WTC11 (cell line): Measurements from ENCODE around the gene DHRSX.

Experiments
- CBFB ChIP-seq: sonication (generic); formaldehyde crosslinking; IDR thresholded peaks from 2 replicates; pipeline ENCODE4 v1.8.1; 2022; ENCODE audit warnings: mild to moderate bottlenecking, low read depth, missing genetic modification reagents
- TF ChIP-seq, protein P1 (sequence below): fragments of 200-600 bp; IDR thresholded peaks from 2 replicates; pipeline ENCODE4 v1.8.0; 2022; ENCODE audit warnings: antibody characterized with exemption

- no peak for TF ChIP-seq CBFB (CRISPR knock-in tag)
- TF ChIP-seq, protein P1, sequence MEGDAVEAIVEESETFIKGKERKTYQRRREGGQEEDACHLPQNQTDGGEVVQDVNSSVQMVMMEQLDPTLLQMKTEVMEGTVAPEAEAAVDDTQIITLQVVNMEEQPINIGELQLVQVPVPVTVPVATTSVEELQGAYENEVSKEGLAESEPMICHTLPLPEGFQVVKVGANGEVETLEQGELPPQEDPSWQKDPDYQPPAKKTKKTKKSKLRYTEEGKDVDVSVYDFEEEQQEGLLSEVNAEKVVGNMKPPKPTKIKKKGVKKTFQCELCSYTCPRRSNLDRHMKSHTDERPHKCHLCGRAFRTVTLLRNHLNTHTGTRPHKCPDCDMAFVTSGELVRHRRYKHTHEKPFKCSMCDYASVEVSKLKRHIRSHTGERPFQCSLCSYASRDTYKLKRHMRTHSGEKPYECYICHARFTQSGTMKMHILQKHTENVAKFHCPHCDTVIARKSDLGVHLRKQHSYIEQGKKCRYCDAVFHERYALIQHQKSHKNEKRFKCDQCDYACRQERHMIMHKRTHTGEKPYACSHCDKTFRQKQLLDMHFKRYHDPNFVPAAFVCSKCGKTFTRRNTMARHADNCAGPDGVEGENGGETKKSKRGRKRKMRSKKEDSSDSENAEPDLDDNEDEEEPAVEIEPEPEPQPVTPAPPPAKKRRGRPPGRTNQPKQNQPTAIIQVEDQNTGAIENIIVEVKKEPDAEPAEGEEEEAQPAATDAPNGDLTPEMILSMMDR, result no peak
Observed at GRCh38 chrX:2409796-2410195, 91.0 kb downstream of the DHRSX start.
